A549 (cell line): Measurements from ENCODE around the gene NETO2.

Source experiments
- BHLHE40 ChIP-seq: IDR thresholded peaks from 2 replicates; pipeline ENCODE4 v1.6.1; 2012; ENCODE audit warnings: low read depth, low read length, inconsistent platforms
- CBX2 ChIP-seq: fragments of 200-600 bp; sonication (generic); IDR thresholded peaks from 2 replicates; pipeline ENCODE4 v1.6.1; 2016; ENCODE audit warnings: low read depth, mild to moderate bottlenecking, borderline replicate concordance
- CEBPB ChIP-seq, 2 experiments: fragments of >200 bp in 1 of 2; sonication (Bioruptor Twin) in 1 of 2; formaldehyde crosslinking in 1 of 2; IDR thresholded peaks; 2 replicates each; pipeline ENCODE4 v1.6.1; 2012 to 2016
- CTCF ChIP-seq: fragments of >200 bp; sonication (Bioruptor Twin); formaldehyde crosslinking; IDR thresholded peaks from 3 replicates; pipeline ENCODE4 v1.5.1; 2016
- EP300 ChIP-seq, 2 experiments: fragments of >200 bp; sonication (Bioruptor Twin); formaldehyde crosslinking; IDR thresholded peaks; 2 replicates in 1 of 2; 3 replicates in 1 of 2; pipeline ENCODE4 v1.6.1; 2016 to 2017
- KDM1A ChIP-seq: fragments of 200-600 bp; sonication (generic); IDR thresholded peaks from 2 replicates; pipeline ENCODE4 v1.6.1; 2016; ENCODE audit warnings: low read depth, mild to moderate bottlenecking
- POLR2A ChIP-seq: IDR thresholded peaks from 2 replicates; pipeline ENCODE4 v1.6.1; 2012; ENCODE audit warnings: mild to moderate bottlenecking, low read length
- POLR2AphosphoS2 ChIP-seq: conservative IDR thresholded peaks from 2 replicates; pipeline ENCODE4 v1.6.1; 2012; ENCODE audit warnings: low read length, improper control_type of control experiment, inconsistent platforms

GRCh38 chr16:47033176-47033575 lies 110.6 kb downstream of the NETO2 start:
- TF ChIP-seq CTCF (no peak), POLR2AphosphoS2 (no peak), BHLHE40 (no peak), CBX2 (no peak), CEBPB (IDR thresholded peaks at IDR 0.05) (no peak), EP300 (IDR thresholded peaks at IDR 0.05) (no peak), POLR2A (no peak), KDM1A (no peak)
